ENCODE results near the gene PSEN1.

DNA sequence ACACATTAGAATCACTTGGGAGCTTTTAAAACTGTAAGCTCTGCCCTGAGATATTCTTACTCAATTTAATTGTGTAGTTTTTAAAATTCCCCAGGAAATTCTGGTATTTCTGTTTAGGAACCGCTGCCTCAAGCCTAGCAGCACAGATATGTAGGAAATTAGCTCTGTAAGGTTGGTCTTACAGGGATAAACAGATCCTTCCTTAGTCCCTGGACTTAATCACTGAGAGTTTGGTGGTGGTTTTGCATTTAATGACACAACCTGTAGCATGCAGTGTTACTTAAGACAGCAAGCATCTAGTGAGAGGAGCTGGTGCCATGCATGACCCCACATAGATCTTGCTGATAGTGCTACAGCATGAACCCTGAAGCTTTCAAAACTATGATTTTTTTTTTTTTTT is 81.1 kb downstream of the PSEN1 start:
- TF ChIP-seq FOXM1 (IDR thresholded peaks at IDR 0.05; ENCODE audit: low read depth) (no peak), EP300 (IDR thresholded peaks at IDR 0.05; ENCODE audit: borderline replicate concordance in 1 of 2, low read depth in 1 of 2, low read length in 1 of 2) (no peak), TAF1 (IDR thresholded peaks at IDR 0.05; ENCODE audit: borderline replicate concordance, low read depth, low read length) (no peak), CTCF (IDR thresholded peaks at IDR 0.05) (no peak), EZH2phosphoT487 (IDR thresholded peaks at IDR 0.05; ENCODE audit: borderline replicate concordance, low read depth) (no peak), NFIC (IDR thresholded peaks at IDR 0.05; ENCODE audit: borderline replicate concordance) (no peak), GATA2 (CRISPR knock-in tag; IDR thresholded peaks at IDR 0.05) (no peak), SMC3 (IDR thresholded peaks at IDR 0.05; ENCODE audit: low read depth, low read length) (no peak), JUND (IDR thresholded peaks at IDR 0.05) (no peak), RFX5 (IDR thresholded peaks at IDR 0.05; ENCODE audit: low read length) (no peak), RCOR1 (IDR thresholded peaks at IDR 0.05; ENCODE audit: low read length) (no peak), FOXJ3 (CRISPR knock-in tag; IDR thresholded peaks at IDR 0.05) (no peak), GABPA (IDR thresholded peaks at IDR 0.05; ENCODE audit: low read depth) (no peak)
- TF ChIP-seq, protein P1, sequence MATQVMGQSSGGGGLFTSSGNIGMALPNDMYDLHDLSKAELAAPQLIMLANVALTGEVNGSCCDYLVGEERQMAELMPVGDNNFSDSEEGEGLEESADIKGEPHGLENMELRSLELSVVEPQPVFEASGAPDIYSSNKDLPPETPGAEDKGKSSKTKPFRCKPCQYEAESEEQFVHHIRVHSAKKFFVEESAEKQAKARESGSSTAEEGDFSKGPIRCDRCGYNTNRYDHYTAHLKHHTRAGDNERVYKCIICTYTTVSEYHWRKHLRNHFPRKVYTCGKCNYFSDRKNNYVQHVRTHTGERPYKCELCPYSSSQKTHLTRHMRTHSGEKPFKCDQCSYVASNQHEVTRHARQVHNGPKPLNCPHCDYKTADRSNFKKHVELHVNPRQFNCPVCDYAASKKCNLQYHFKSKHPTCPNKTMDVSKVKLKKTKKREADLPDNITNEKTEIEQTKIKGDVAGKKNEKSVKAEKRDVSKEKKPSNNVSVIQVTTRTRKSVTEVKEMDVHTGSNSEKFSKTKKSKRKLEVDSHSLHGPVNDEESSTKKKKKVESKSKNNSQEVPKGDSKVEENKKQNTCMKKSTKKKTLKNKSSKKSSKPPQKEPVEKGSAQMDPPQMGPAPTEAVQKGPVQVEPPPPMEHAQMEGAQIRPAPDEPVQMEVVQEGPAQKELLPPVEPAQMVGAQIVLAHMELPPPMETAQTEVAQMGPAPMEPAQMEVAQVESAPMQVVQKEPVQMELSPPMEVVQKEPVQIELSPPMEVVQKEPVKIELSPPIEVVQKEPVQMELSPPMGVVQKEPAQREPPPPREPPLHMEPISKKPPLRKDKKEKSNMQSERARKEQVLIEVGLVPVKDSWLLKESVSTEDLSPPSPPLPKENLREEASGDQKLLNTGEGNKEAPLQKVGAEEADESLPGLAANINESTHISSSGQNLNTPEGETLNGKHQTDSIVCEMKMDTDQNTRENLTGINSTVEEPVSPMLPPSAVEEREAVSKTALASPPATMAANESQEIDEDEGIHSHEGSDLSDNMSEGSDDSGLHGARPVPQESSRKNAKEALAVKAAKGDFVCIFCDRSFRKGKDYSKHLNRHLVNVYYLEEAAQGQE (IDR thresholded peaks at IDR 0.05; ENCODE audit: low read depth, low read length), result no peak
